ENCODE measurements around the gene PTCH1.

The PTCH1 gene

GRCh38 chr9:95511952-95512708 is 4.6 kb downstream of the PTCH1 start:
- DNase-seq = no peak

- no peak for DNase-seq
Measured at GRCh38 chr9:95511616-95511931, 5.2 kb downstream of the PTCH1 start.

- DNase-seq = peak; percentile 82
Measured at GRCh38 chr9:95510709-95511615, 5.8 kb downstream of the PTCH1 start.

GRCh38 chr9:95509851-95510708 is 6.7 kb downstream of the PTCH1 start:
- no peak for DNase-seq

- peak; percentile 29 for DNase-seq
Measured at GRCh38 chr9:95508968-95509850, 7.6 kb downstream of the PTCH1 start.

- DNase-seq = peak; percentile 21
Measured at GRCh38 chr9:95508242-95508967, 8.4 kb downstream of the PTCH1 start.

- no peak for DNase-seq
Measured at GRCh38 chr9:95507464-95508241, 9.1 kb downstream of the PTCH1 start.

- DNase-seq = peak; percentile 20
Measured at GRCh38 chr9:95506678-95507463, 9.9 kb downstream of the PTCH1 start.

GRCh38 chr9:95506428-95506677 is 10.4 kb downstream of the PTCH1 start:
- no peak for DNase-seq

GRCh38 chr9:95505717-95506427 is 10.9 kb downstream of the PTCH1 start:
- DNase-seq = no peak

- no peak for DNase-seq
Measured at GRCh38 chr9:95505072-95505716, 11.6 kb downstream of the PTCH1 start.

- DNase-seq = no peak
Measured at GRCh38 chr9:95504053-95504963, 12.5 kb downstream of the PTCH1 start.

- no peak for DNase-seq
Measured at GRCh38 chr9:95503369-95503768, 13.4 kb downstream of the PTCH1 start.

- no peak for DNase-seq
Measured at GRCh38 chr9:95502248-95502647, 14.5 kb downstream of the PTCH1 start.

GRCh38 chr9:95499847-95500246 is 16.9 kb downstream of the PTCH1 start:
- DNase-seq = no peak

- DNase-seq = no peak
Measured at GRCh38 chr9:95499046-95499676, 17.6 kb downstream of the PTCH1 start.

GRCh38 chr9:95498641-95499040 is 18.1 kb downstream of the PTCH1 start:
- DNase-seq = no peak
